Body of pancreas (tissue), 4 donors: Measurements from ENCODE around the gene EEPD1.

Experiments used
- POLR2A ChIP-seq, 3 donors: fragments of 450-650 bp; IDR thresholded peaks; one replicate each; pipeline ENCODE4 v1.6.1; 2016; ENCODE audit warnings: antibody characterized with exemption in 3 of 3, mild to moderate bottlenecking in 2 of 3
- TF ChIP-seq, protein P1 (sequence below), 7 experiments: fragments of 450-650 bp in 4 of 7; fragments of 200-600 bp in 3 of 7; sonication (generic) in 3 of 7; IDR thresholded peaks; one replicate each; pipeline ENCODE4 v1.5.1; 2016 to 2019; ENCODE audit warnings: antibody characterized with exemption in 7 of 7

DNA sequence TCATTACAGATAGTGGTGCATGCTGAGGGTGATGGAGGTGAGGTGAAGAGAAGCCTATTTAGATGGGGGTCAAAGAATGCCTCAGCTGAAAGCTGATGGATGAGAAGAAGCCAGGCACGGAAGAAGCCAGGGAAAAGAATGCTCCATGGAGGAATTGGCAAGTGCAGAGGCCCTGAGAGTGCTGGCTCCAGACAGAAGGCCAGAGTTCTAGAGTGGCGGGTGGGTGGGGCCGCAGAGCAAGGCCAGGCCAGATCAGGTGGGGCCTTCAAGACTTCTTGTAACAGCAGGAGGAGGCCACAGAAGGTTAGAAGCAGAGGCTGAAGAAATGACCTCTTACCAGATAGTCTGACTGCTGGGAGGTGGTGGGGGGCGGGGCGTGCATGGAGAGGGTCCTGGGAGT lies 7.3 kb downstream of the EEPD1 start:
- TF ChIP-seq, protein P1, sequence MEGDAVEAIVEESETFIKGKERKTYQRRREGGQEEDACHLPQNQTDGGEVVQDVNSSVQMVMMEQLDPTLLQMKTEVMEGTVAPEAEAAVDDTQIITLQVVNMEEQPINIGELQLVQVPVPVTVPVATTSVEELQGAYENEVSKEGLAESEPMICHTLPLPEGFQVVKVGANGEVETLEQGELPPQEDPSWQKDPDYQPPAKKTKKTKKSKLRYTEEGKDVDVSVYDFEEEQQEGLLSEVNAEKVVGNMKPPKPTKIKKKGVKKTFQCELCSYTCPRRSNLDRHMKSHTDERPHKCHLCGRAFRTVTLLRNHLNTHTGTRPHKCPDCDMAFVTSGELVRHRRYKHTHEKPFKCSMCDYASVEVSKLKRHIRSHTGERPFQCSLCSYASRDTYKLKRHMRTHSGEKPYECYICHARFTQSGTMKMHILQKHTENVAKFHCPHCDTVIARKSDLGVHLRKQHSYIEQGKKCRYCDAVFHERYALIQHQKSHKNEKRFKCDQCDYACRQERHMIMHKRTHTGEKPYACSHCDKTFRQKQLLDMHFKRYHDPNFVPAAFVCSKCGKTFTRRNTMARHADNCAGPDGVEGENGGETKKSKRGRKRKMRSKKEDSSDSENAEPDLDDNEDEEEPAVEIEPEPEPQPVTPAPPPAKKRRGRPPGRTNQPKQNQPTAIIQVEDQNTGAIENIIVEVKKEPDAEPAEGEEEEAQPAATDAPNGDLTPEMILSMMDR (IDR thresholded peaks at IDR 0.05), result no peak
- TF ChIP-seq POLR2A (IDR thresholded peaks at IDR 0.05), result no peak
